Esophagus (tissue), 2 donors: Measurements from ENCODE around the gene CBFA2T3. TPM values are rescaled to one million over a fixed set of nuclear protein-coding genes. Genes with fewer than 3 reads are reported as not detected.

Experiments
- H3K27ac ChIP-seq, 2 donors: one replicate each; pipeline ENCODE4 v1.5.1; 2013; ENCODE audit warnings: low read depth in 2 of 2, mild to moderate bottlenecking in 2 of 2, inconsistent platforms in 1 of 2, low read length in 1 of 2, moderate library complexity in 1 of 2
- H3K27me3 ChIP-seq, 2 donors: one replicate each; pipeline ENCODE4 v1.6.1; 2013; ENCODE audit warnings: low read length in 2 of 2, control low read depth in 1 of 2, mild to moderate bottlenecking in 1 of 2; ENCODE audit not compliant: insufficient read depth in 2 of 2, control insufficient read depth in 1 of 2
- H3K36me3 ChIP-seq, 2 donors: one replicate each; pipeline ENCODE4 v1.6.1; 2013; ENCODE audit warnings: low read length in 1 of 2; ENCODE audit not compliant: control insufficient read depth in 2 of 2, insufficient read depth in 2 of 2
- H3K4me1 ChIP-seq, 2 donors: one replicate each; pipeline ENCODE4 v1.6.1; 2013; ENCODE audit warnings: low read length in 1 of 2; ENCODE audit not compliant: control insufficient read depth in 2 of 2, insufficient read depth in 2 of 2
- H3K4me3 ChIP-seq, 2 donors: one replicate each; pipeline ENCODE4 v1.5.1; 2013; ENCODE audit warnings: low read length in 2 of 2, mild to moderate bottlenecking in 2 of 2, low read depth in 1 of 2, moderate library complexity in 1 of 2
- H3K9me3 ChIP-seq, 2 donors: one replicate each; pipeline ENCODE4 v1.6.1; 2013; ENCODE audit warnings: mild to moderate bottlenecking in 2 of 2, low read depth in 1 of 2, low read length in 1 of 2, moderate library complexity in 1 of 2; ENCODE audit not compliant: control insufficient read depth in 2 of 2, insufficient read depth in 1 of 2
- WGBS, 2 donors: extraction: QIAGEN DNeasy Blood & Tissue Kit; methylation state at CpG; one replicate each; pipeline ENCODE4 v1.1.7; 2013; 5-methylcytosine and 5-hydroxymethylcytosine counted together
- polyA plus RNA-seq, 2 donors: library from polyadenylated mRNA; stranded (reverse); fragments of 200-250 nt; gene quantifications; one replicate each; pipeline ENCODE4 v1.2.3, GENCODE V29; 2013
- donor health status: healthy with polysubstance abuse.
- donor health status: Bipolar disorder and iron deficiency.

Gene CBFA2T3
- polyA plus RNA-seq, 2 donors, result 0.93 to 1.4 TPM

DNA sequence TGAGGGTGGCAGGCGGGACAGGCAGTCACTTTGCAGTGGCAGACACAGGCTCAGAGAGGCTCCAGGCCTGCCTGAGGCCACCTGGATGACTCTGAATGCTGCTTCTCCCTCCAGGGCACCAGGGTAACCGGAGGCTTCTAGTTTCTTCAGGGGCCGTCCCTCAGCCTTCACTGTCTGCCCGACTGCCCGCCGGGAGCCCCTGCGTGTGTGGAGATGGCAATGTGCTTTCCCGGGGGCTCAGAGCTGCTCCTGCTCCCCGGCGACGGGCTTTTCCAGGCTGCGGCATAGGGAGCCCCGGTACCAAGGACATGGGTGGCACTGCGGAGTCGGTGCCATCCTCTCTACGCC lies 51.5 kb downstream of the CBFA2T3 start:
- peaks cover 0 to 5% of the 10 kb centered on the region in 2 donors for H3K9me3 ChIP-seq
- no peak overlapping the region for H3K27ac ChIP-seq
- peaks cover 7 to 38% of the 10 kb centered on the region in 2 donors for H3K4me1 ChIP-seq
- no peak overlapping the region for H3K4me3 ChIP-seq
- 75 to 78% methylated on average over 16 of the region's 16 CpGs for WGBS, 2 donors
- H3K27me3 ChIP-seq, result no peaks in the 10 kb centered on the region
- no peaks in the 10 kb centered on the region for H3K36me3 ChIP-seq

DNA sequence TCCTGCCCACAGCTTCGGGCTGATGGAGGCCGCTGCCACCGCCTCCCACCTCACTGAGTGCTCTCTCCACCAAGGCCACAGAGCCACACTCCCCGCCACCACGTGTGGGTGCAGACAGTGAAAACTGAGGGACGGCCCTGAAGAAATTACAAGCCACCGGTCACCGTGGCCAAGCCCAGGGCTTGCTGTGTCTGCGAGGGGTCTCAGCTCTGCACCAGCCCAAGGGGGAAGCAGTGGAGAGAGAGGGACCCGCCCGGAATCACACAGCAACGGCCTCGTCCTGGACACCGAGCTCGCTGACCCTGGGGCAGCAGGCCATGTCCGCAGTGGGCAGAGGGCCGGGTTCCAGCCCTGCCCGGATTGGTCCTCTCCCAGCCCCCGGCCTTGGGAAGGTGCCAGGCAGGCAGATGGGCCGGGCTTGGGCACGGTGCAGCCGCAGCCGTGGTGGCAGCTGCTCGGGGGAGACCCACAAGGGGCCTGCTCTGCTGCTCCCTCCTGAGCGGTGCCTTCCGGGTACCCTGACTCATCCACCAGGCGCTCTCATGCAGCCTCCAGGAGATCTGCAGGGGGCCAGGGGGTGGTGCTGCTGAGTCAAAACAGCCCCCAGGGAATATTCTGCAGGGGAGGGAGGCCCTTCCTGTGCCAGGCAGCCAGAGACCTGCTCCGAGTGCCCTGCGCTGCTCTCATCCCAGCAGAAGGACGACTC lies 52.0 kb downstream of the CBFA2T3 start:
- H3K4me3 ChIP-seq, result no peak overlapping the region
- no peak overlapping the region for H3K27ac ChIP-seq
- peaks cover 0 to 4% of the 10 kb centered on the region in 2 donors for H3K9me3 ChIP-seq
- 39 to 49% methylated on average over 30 of the region's 30 CpGs for WGBS, 2 donors
- H3K4me1 ChIP-seq, result peaks cover 8 to 39% of the 10 kb centered on the region in 2 donors
- H3K27me3 ChIP-seq, result no peaks in the 10 kb centered on the region
- no peaks in the 10 kb centered on the region for H3K36me3 ChIP-seq

DNA sequence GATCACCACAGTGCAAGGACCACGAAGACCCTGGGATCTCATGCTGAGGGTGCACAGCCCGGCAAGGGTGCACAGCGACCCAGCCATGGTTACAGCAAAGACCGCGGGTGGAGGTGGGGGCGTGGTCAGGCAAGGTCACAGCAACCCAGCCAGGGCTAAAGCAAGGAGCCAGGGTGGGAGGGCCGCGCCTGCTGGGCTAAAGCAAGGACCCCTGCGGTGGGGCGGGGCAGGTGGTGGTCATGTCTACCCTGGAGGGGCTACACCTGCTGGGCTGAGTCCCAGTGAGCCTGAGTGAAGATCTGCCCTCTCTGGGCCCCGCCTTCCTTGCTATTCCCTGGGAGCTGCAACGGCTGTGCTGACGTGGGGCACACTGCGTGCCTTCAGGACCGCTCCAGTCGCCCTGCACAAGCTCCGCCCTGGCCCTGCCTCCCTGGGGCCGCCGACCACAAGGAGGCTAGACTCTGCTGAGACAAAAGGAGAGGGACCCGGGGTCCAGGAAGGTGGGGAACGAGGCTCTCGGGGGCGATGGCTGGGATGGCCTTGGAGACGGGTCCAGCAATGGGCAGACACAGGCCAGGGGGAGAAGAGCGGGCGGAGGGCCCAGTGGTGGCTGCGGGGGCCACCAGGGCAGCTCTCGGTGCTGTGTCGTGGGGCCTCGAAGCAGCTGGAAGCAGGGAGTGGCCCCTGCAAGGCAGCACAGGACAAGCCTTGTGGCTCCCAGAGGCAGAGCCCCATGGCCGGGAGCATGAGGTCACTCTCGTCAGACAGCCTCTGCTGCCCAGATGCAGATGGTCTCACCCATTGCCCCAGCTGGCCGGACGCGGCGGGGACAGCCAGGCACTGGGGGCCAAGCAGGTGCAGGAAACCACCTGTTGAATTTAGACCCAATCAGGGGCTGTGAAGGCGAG lies 52.8 kb downstream of the CBFA2T3 start:
- H3K27me3 ChIP-seq, result no peaks in the 10 kb centered on the region
- no peak overlapping the region for H3K27ac ChIP-seq
- H3K9me3 ChIP-seq, result peaks cover 0 to 12% of the 10 kb centered on the region in 2 donors
- H3K4me3 ChIP-seq, result no peak overlapping the region
- WGBS, 2 donors, result 74 to 85% methylated on average over 37 of the region's 37 CpGs
- H3K4me1 ChIP-seq, result peaks cover 8 to 39% of the 10 kb centered on the region in 2 donors
- no peaks in the 10 kb centered on the region for H3K36me3 ChIP-seq

DNA sequence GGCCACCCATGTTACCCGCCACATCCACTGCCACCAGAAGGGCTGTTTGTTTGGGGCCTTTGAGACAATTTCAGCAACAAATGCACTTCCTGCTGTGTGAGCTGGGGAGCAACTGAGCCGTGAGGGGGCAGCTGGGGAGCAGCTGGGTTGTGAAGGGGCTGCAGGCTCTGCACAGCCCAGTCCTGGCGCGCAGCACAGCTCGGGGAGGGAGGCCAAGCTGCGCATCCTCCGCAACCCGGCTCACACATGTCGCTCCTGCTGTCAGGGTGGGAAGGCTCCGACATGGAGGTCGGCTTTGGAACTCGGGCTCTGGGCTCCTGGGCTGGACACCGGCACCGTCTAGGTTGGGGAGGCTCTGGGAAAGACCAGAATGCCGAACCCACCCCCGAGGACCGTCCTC lies 53.6 kb downstream of the CBFA2T3 start:
- H3K9me3 ChIP-seq, result peaks cover 0 to 10% of the 10 kb centered on the region in 2 donors
- peaks cover 8 to 39% of the 10 kb centered on the region in 2 donors for H3K4me1 ChIP-seq
- H3K36me3 ChIP-seq, result no peaks in the 10 kb centered on the region
- no peak overlapping the region for H3K4me3 ChIP-seq
- WGBS, 2 donors, result 78 to 83% methylated on average over 17 of the region's 17 CpGs
- H3K27ac ChIP-seq, result no peak overlapping the region
- H3K27me3 ChIP-seq, result no peaks in the 10 kb centered on the region

DNA sequence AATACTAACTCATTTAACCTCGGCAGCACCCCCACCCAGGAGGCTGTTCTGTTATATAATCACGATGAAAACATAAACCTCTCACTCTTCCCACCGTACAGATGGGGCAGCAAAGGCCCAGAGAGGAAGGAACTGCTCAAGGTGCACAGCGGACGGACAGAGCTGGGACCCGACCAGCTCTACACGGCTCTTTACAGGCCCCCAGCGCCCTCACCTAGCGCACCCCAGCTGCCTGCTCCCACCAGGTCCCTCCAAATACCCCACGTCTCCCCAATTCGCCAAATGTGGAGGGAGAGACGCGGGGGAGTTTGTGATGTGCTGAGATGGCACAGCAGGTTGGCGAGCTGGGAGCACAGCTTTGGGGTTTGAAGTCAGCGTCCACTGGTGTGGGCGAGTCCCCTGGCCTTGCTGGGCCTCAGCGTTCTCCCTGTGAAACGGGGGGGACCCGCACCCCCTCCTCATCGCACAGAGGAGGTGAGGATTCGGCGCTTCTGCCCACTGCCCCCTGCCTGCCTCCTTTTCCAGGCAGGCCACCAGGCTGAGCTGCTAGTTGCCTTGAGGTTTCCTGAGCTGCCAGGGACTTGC lies 54.1 kb downstream of the CBFA2T3 start:
- 74 to 80% methylated on average over 22 of the region's 22 CpGs for WGBS, 2 donors
- Histone ChIP-seq H3K36me3 (no peaks in the 10 kb centered on the region), H3K4me3 (no peak overlapping the region), H3K27me3 (no peaks in the 10 kb centered on the region), H3K9me3 (peaks cover 0 to 9% of the 10 kb centered on the region in 2 donors), H3K27ac (peak overlapping the region; percentile 14 to 16), H3K4me1 (peaks cover 8 to 39% of the 10 kb centered on the region in 2 donors)

DNA sequence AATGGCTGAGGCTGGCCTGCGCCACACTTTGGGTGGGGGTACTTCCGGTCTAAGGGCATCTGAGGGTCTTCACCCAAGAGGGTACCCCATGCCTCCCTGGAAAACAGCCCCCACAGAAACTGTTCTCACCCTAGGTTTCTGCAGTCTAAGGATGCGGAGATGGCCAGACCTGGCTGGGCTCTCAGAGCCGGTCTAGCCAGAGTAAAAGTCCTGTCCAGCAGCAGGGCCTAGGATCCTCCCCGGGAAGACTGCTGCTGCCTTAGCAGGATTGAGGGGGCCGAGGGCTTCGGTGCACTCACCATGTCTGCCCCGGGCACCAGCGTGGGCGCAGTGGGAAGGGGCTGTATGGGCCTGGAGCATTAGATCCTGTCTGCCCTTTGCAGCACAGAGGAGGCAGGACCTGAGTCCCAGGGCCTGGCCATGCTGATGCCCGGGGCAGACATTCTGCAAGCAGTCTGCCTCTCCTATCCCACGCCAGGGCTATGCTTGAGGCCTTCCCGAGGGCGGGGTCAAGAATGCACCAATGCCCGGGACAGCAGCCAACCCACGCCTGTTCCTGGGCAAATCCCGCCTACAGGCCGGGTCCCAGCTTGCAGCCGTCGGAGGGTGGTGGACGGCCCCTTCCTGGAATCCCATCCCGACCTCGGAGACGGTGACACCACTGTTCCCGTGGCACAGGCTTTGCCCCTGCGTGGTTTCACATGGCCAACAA lies 54.7 kb downstream of the CBFA2T3 start:
- H3K27ac ChIP-seq, result peak overlapping the region; percentile 48 to 69

DNA sequence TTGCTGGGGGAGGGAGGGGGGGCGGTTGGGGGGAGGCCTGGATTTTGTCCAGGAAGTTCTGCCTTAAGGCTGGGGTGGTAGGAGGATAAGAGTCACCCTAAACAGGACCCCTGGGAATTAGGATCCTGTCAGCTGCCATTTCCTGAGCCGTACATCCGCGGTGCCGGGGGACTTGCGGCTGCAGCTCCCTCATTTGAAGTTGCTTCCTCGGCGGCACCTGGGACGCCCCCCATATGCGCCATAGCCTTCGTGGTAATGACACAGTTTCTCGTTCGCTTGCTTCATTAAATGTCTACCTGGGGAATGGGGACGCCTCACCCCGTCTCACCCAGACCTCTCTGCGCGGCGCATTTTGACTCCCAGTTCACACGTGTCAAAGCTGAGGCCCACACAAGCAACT lies 55.4 kb downstream of the CBFA2T3 start:
- WGBS, 2 donors, result 73 to 75% methylated on average over 19 of the region's 19 CpGs
- H3K27me3 ChIP-seq, result no peaks in the 10 kb centered on the region
- H3K9me3 ChIP-seq, result peaks cover 0 to 9% of the 10 kb centered on the region in 2 donors
- H3K4me1 ChIP-seq, result peaks cover 8 to 36% of the 10 kb centered on the region in 2 donors
- peak overlapping the region; percentile 48 to 69 for H3K27ac ChIP-seq
- no peak overlapping the region for H3K4me3 ChIP-seq
- no peaks in the 10 kb centered on the region for H3K36me3 ChIP-seq

More for the DNA sequence above, 54.7 kb downstream of the CBFA2T3 start:
- Histone ChIP-seq H3K36me3 (no peaks in the 10 kb centered on the region), H3K4me3 (no peak overlapping the region), H3K9me3 (peaks cover 0 to 9% of the 10 kb centered on the region in 2 donors), H3K4me1 (peaks cover 8 to 43% of the 10 kb centered on the region in 2 donors), H3K27me3 (no peaks in the 10 kb centered on the region)
- 32% methylated on average over 26 of the region's 26 CpGs for WGBS, 2 donors

DNA sequence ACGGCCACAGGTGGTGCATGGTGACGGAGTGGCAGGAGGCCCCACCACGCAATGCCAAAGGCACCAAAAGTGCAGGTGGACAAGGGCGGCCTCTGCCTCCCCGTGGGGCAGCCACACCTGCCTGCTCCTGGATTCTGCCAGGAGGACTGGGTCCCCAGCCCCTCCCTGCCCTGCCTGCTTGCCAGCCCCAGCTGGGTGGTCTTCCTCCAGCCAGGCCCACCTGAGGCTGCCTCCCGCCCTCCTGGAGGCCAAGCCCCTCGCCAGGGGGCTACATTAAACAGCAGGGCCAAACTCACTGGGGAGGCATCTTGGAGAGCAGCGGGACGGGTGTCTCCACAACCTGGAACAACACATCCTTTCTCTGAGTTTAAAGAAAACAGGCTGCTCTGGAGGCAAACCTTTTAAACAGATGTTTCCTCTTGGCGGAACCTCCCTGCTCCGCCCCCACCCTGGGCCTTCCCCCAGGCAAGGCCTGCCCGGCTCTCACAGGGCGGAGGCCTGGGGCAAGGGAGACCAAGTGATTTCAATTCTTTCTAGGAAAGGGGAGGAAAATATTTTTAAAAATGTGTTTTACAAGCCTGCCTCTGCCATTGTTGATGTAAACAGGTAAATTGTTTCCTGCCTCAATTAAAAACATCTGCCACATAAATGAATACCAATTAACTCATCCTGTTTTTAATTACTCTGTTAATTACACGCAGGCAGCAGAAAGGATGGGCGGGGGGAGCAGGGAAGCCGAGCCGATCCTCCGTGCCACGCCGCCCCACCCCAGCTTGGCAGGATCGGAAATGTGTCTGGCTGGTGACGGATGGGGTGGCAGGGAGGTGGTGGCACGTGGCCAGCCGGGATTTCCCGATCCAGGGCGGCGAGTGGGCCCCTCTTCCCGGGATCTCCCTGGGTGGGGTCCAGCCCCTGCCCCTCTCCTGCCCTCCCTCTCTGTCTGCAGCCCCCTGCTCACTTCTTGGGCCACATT lies 56.1 kb downstream of the CBFA2T3 start:
- Histone ChIP-seq H3K9me3 (peaks cover 0 to 9% of the 10 kb centered on the region in 2 donors), H3K4me1 (peaks cover 8 to 33% of the 10 kb centered on the region in 2 donors), H3K36me3 (no peaks in the 10 kb centered on the region), H3K4me3 (no peak overlapping the region), H3K27ac (peak overlapping the region; percentile 44 to 69), H3K27me3 (no peaks in the 10 kb centered on the region)
- 13 to 15% methylated on average over 28 of the region's 28 CpGs for WGBS, 2 donors
